Caco-2 (cell line): ENCODE measurements around the gene MSL1. TPM values are rescaled to one million over a fixed set of nuclear protein-coding genes. Genes with fewer than 3 reads are reported as not detected.

Experiments
- BruUV-seq: library from RNA; stranded (reverse); fragments of 400-500 nt; replicated peaks from 2 replicates; lab custom pipeline; 2021; lab: Mats Ljungman, UMichigan
- CTCF ChIA-PET: fragments of 300-600 bp; sonication (Branson Sonifier 250); formaldehyde crosslinking; loops from one replicate; lab custom pipeline; 2022; ENCODE audit warnings: antibody characterized with exemption; lab: Charles Lee
- POLR2A ChIA-PET: fragments of 300-600 bp; sonication (Branson Sonifier 250); formaldehyde crosslinking; loops from one replicate; lab custom pipeline; 2022; ENCODE audit warnings: antibody characterized with exemption; lab: Charles Lee
- DNase-seq, 2 experiments: peaks; one replicate each; pipeline versions ENCODE4 v3.0.0 to v3.0.0-alpha.2; 2020 to 2022
- H3K27me3 ChIP-seq: replicated peaks from 2 replicates; pipeline ENCODE4 v1.6.0; 2011; ENCODE audit warnings: low read length; ENCODE audit not compliant: control insufficient read depth, insufficient read depth
- H3K36me3 ChIP-seq: 2 replicates; pipeline ENCODE4 v1.5.1; 2011; ENCODE audit warnings: low read length; ENCODE audit not compliant: control insufficient read depth, insufficient read depth
- H3K4me1 ChIP-seq: fragments of 250-450 bp; sonication (Bioruptor Pico); 2 replicates; pipeline ENCODE4 v1.5.1; 2020; ENCODE audit warnings: mild to moderate bottlenecking
- H3K4me3 ChIP-seq: 2 replicates; pipeline ENCODE4 v1.5.1; 2011; ENCODE audit warnings: low read depth, mild to moderate bottlenecking, control low read depth, low read length
- H3K9me3 ChIP-seq: fragments of 250-450 bp; sonication (Bioruptor Pico); 2 replicates; pipeline ENCODE4 v1.5.1; 2020; ENCODE audit warnings: mild to moderate bottlenecking, moderate library complexity
- H3K27ac Mint-ChIP-seq: one replicate; pipeline ENCODE4 v1.8.0; 2022; ENCODE audit warnings: mixed read lengths; ENCODE audit not compliant: unreplicated experiment
- H3K27me3 Mint-ChIP-seq: one replicate; pipeline ENCODE4 v1.8.0; 2022; ENCODE audit warnings: mixed read lengths; ENCODE audit not compliant: insufficient read depth, unreplicated experiment
- H3K36me3 Mint-ChIP-seq: one replicate; pipeline ENCODE4 v1.8.0; 2022; ENCODE audit warnings: mild to moderate bottlenecking, mixed read lengths; ENCODE audit not compliant: insufficient read depth, unreplicated experiment
- H3K4me1 Mint-ChIP-seq: one replicate; pipeline ENCODE4 v1.8.0; 2022; ENCODE audit warnings: low read depth, mixed read lengths; ENCODE audit not compliant: unreplicated experiment
- H3K4me3 Mint-ChIP-seq: one replicate; pipeline ENCODE4 v1.8.0; 2022; ENCODE audit warnings: mild to moderate bottlenecking, moderate library complexity, mixed read lengths; ENCODE audit not compliant: unreplicated experiment
- H3K9me3 Mint-ChIP-seq: one replicate; pipeline ENCODE4 v1.8.0; 2022; ENCODE audit warnings: mixed read lengths; ENCODE audit not compliant: unreplicated experiment
- intact Hi-C: fragments of 100-400 bp; cut with micrococcal nuclease; formaldehyde crosslinking; loops from one replicate; pipeline ENCODE4 v1.10.0; 2022; ENCODE audit not compliant: unreplicated experiment
- total RNA-seq: library from RNA; stranded (reverse); gene quantifications from 2 replicates; pipeline ENCODE4 v1.2.3, GENCODE V29; 2022
- TF ChIP-seq, protein P1 (sequence below), 2 experiments: fragments of 200-600 bp in 1 of 2; IDR thresholded peaks; 1 replicate in 1 of 2; 2 replicates in 1 of 2; pipeline versions ENCODE4 v1.5.1 to v1.8.0; 2011 to 2022; ENCODE audit warnings: antibody characterized with exemption in 1 of 2, control low read depth in 1 of 2, inconsistent platforms in 1 of 2, low read depth in 1 of 2, low read length in 1 of 2, mild to moderate bottlenecking in 1 of 2, moderate library complexity in 1 of 2; ENCODE audit not compliant: insufficient read depth in 1 of 2, severe bottlenecking in 1 of 2, unreplicated experiment in 1 of 2

The MSL1 gene
- total RNA-seq, 1 experiment from 2014 or later: 82.6 TPM

- intact Hi-C loops: loop anchor here (1.0 kb wide), 1 partner anchor 10 kb away; no protein-coding TSS in a partner anchor
- ChIA-PET CTCF (interaction anchor here (0.9 to 2.3 kb wide), 11 partner anchors 11 to 117 kb away, joined by 5 to 136 read pairs (median 9); partner anchors contain the start of genes CASC3, MSL1 and WIPF2), POLR2A (interaction anchor here (0.6 to 6.3 kb wide), 15 partner anchors 8 to 1288 kb away, joined by 3 to 166 read pairs (median 6); partner anchors contain the start of genes CASC3, MED24, MSL1 and PSMD3)
- Histone ChIP-seq H3K4me3 (peak overlapping the region; percentile 59), H3K36me3 (no peaks in the 10 kb centered on the region), H3K4me1 (peaks cover 46% of the 10 kb centered on the region), H3K27me3 (no peaks in the 10 kb centered on the region), H3K9me3 (no peaks in the 10 kb centered on the region)
- TF ChIP-seq, protein P1, sequence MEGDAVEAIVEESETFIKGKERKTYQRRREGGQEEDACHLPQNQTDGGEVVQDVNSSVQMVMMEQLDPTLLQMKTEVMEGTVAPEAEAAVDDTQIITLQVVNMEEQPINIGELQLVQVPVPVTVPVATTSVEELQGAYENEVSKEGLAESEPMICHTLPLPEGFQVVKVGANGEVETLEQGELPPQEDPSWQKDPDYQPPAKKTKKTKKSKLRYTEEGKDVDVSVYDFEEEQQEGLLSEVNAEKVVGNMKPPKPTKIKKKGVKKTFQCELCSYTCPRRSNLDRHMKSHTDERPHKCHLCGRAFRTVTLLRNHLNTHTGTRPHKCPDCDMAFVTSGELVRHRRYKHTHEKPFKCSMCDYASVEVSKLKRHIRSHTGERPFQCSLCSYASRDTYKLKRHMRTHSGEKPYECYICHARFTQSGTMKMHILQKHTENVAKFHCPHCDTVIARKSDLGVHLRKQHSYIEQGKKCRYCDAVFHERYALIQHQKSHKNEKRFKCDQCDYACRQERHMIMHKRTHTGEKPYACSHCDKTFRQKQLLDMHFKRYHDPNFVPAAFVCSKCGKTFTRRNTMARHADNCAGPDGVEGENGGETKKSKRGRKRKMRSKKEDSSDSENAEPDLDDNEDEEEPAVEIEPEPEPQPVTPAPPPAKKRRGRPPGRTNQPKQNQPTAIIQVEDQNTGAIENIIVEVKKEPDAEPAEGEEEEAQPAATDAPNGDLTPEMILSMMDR (IDR thresholded peaks at IDR 0.05; ENCODE audit: insufficient read depth in 1 of 2, low read depth in 1 of 2, low read length in 1 of 2, severe bottlenecking in 1 of 2, unreplicated experiment in 1 of 2): no peak
- no peaks in the 10 kb centered on the region for H3K27me3 Mint-ChIP-seq
- peaks cover 31% of the 10 kb centered on the region for H3K36me3 Mint-ChIP-seq
- BruUV-seq: no TSS peak
- H3K9me3 Mint-ChIP-seq: no peaks in the 10 kb centered on the region
- peaks cover 37% of the 10 kb centered on the region for H3K4me1 Mint-ChIP-seq
- no peak for DNase-seq
- peak overlapping the region; percentile 94 for H3K4me3 Mint-ChIP-seq
- peak overlapping the region; percentile 92 for H3K27ac Mint-ChIP-seq
Measured at GRCh38 chr17:40101367-40102210, 20.2 kb upstream of the MSL1 start.

DNA sequence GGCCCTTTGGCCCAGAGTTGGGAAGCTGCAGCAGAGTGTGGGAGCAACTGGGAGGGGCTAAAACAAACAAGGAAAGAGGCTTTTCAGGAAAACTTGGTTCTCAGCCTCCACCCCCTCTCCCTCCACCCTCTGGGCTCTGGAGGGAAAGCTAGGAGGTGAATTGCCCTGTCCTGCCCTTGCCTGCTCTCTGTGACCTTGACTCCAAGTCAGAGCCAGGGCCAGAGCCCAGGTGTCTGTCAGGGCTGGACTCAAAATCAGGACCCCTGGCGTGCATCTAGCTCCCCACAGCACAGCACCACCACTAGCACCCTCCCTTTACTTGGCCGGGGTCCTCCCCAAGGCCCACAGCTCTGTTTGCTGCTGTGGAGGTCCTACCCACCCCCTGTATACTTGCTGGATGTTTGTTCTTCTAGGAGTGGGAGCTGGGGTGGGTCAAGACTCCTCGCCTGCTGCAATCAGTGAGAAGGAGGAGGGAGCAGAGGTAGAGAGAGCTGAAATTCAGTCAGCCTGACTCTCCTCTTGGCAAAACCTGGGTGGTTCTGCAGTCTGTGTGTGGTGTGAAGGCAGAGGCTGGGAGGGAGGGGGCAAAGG lies 18.6 kb upstream of the MSL1 start:
- no peaks in the 10 kb centered on the region for H3K9me3 ChIP-seq
- Mint-ChIP-seq H3K4me1 (peaks cover 42% of the 10 kb centered on the region), H3K36me3 (peaks cover 28% of the 10 kb centered on the region), H3K4me3 (no peak overlapping the region), H3K27me3 (no peaks in the 10 kb centered on the region), H3K27ac (peak overlapping the region; percentile 64), H3K9me3 (no peaks in the 10 kb centered on the region)
- peaks cover 47% of the 10 kb centered on the region for H3K4me1 ChIP-seq
- POLR2A ChIA-PET: interaction anchor here (0.6 to 6.3 kb wide), 3 partner anchors 10 to 73 kb away, joined by 3 to 166 read pairs (median 5); no protein-coding TSS in a partner anchor
- intact Hi-C loops: no loop called here
- H3K27me3 ChIP-seq: no peaks in the 10 kb centered on the region
- TF ChIP-seq, protein P1 (IDR thresholded peaks at IDR 0.05; ENCODE audit: insufficient read depth in 1 of 2, low read depth in 1 of 2, low read length in 1 of 2, severe bottlenecking in 1 of 2, unreplicated experiment in 1 of 2): no peak
- no peak overlapping the region for H3K4me3 ChIP-seq
- CTCF ChIA-PET: interaction anchor here (0.5 to 1.5 kb wide), 13 partner anchors 8 to 214 kb away, joined by 3 to 16 read pairs (median 3); partner anchors contain the start of gene MSL1
- no TSS peak for BruUV-seq
- peak; percentile 39 to 65 for DNase-seq
- no peaks in the 10 kb centered on the region for H3K36me3 ChIP-seq

- H3K4me1 ChIP-seq: peaks cover 46% of the 10 kb centered on the region
- no peaks in the 10 kb centered on the region for H3K27me3 Mint-ChIP-seq
- TF ChIP-seq, protein P1 (IDR thresholded peaks at IDR 0.05; ENCODE audit: insufficient read depth in 1 of 2, low read depth in 1 of 2, low read length in 1 of 2, severe bottlenecking in 1 of 2, unreplicated experiment in 1 of 2): no peak
- H3K36me3 ChIP-seq: no peaks in the 10 kb centered on the region
- peak overlapping the region; percentile 64 for H3K27ac Mint-ChIP-seq
- ChIA-PET CTCF (interaction anchor here (0.5 to 1.5 kb wide), 9 partner anchors 8 to 213 kb away, joined by 3 to 16 read pairs (median 3); partner anchors contain the start of gene MSL1), POLR2A (interaction anchor here (6.3 kb wide), 1 partner anchor 9 kb away, joined by 166 read pairs; no protein-coding TSS in a partner anchor)
- no peak overlapping the region for H3K4me3 ChIP-seq
- H3K9me3 ChIP-seq: no peaks in the 10 kb centered on the region
- peaks cover 38% of the 10 kb centered on the region for H3K4me1 Mint-ChIP-seq
- peaks cover 22% of the 10 kb centered on the region for H3K36me3 Mint-ChIP-seq
- no TSS peak for BruUV-seq
- intact Hi-C loops: no loop called here
- no peak for DNase-seq
- no peak overlapping the region for H3K4me3 Mint-ChIP-seq
- no peaks in the 10 kb centered on the region for H3K27me3 ChIP-seq
- H3K9me3 Mint-ChIP-seq: no peaks in the 10 kb centered on the region
Measured at GRCh38 chr17:40103688-40104087, 18.1 kb upstream of the MSL1 start.
